Gastrocnemius medialis (tissue), 4 donors: Measurements from ENCODE around the gene HTR3A.

ENCODE experiments used
- CTCF ChIP-seq, 5 experiments: fragments of 450-650 bp in 3 of 5; fragments of 200-600 bp in 2 of 5; sonication (generic) in 2 of 5; IDR thresholded peaks in 4 of 5; conservative IDR thresholded peaks in 1 of 5; 1 replicate in 4 of 5; 2 replicates in 1 of 5; pipeline ENCODE4 v1.5.1; 2016 to 2019; ENCODE audit warnings: antibody characterized with exemption in 5 of 5, mild to moderate bottlenecking in 3 of 5, moderate library complexity in 3 of 5
- POLR2A ChIP-seq, 2 donors: fragments of 450-650 bp; IDR thresholded peaks; one replicate each; pipeline ENCODE4 v1.6.1; 2017; ENCODE audit warnings: antibody characterized with exemption in 2 of 2, mild to moderate bottlenecking in 2 of 2, moderate library complexity in 2 of 2

DNA sequence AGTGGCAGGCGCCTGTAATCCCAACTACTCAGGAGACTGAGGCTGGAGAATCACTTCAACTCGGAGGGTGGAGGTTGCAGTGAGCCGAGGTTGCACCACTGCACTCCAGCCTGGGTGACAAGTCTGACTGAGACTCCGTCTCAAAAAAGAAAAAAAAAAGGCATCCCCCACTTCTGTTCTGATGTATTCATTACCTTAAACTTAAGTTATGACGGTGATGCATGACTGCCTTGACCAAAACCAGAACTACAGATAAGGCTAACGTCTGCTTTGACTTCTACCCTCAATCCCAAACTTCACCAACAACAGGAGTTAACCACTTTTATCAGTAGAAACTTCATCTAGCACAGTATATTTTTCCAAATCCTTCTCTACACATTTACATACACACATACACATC is 9.9 kb downstream of the HTR3A start:
- TF ChIP-seq CTCF (IDR thresholded peaks at IDR 0.05 in 4 of 5, conservative IDR thresholded peaks at IDR 0.05 in 1 of 5) = no peak
- no peak for TF ChIP-seq POLR2A (IDR thresholded peaks at IDR 0.05)
